HG03095 (cell line): ENCODE results near the gene PRDM11.

Experiments
- ATAC-seq: cut with Tn5 transposase; IDR thresholded peaks from one replicate; pipeline ENCODE4 v1.9.1; 2021; ENCODE audit warnings: moderate library complexity; ENCODE audit not compliant: unreplicated experiment

The PRDM11 gene

GRCh38 chr11:45157247-45158209 lies 11.1 kb downstream of the PRDM11 start:
- ATAC-seq: no peak

- ATAC-seq: no peak
These were observed 11.8 kb downstream of the PRDM11 start for GRCh38 chr11:45158210-45158731.

DNA sequence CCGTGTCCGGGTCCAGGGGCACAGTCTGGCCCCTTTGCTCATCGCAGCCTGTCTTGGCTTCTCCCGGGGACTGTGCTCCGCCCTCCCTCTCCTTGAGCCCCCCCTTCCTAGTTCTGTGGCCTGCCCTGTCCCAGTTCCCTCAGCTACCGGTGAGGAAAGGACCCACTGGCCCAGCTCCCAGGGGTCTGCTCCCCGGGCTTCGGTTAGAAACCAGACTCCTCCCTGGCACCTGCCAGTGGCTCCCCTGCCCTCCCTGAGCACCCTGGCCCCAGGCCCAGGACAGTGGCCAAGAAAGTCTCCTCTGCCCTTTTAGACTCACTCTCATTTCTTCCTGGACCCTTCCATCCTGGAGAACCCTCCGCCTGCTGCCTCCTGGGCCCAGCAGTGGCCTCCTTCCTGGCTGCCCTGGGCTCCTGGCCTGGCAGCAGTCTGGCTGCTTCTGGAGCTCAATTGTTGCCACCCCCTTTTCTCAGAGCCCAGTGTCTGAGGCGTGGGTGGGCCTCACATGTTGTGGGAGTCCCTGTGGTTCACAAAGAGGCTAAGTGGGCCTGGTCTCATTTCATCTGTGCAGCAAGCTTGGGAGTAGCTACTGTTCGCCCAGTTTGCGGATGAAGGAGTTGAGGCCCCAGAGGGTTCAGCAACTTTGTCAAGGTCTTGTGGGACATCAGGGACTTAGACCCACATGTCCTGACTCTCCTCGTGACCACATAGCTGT lies 12.6 kb downstream of the PRDM11 start:
- no peak for ATAC-seq

DNA sequence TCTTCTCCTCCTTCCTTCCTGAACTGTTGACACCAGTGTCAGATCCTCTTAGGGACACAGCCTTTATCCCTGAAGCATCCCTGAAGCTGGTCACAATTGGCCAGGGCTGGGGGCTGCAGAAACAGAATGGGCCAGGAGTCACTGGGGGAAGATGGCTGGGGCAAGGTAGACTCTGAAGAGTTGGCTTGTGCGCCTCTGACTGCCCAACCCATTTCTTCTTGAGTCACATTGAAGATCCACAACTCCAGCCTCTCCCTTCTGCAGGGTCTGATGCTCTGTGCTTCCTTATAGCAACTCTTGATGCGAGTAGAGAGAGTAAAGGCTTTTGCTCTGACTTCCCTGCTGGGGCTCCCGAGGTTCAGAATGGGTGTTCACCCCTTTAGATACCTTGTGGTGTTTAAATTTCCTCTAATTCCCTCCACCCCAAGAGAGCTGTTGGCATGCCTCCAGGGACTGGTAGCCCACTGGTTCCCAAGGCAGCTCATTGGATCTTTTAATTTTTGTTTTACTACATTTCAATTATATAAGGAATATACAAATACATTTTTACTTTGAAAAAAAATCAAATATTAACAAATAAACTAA lies 13.4 kb downstream of the PRDM11 start:
- no peak for ATAC-seq

- no peak for ATAC-seq
These were observed 15.0 kb downstream of the PRDM11 start for GRCh38 chr11:45161252-45162063.

GRCh38 chr11:45162064-45162375 lies 15.6 kb downstream of the PRDM11 start:
- no peak for ATAC-seq

DNA sequence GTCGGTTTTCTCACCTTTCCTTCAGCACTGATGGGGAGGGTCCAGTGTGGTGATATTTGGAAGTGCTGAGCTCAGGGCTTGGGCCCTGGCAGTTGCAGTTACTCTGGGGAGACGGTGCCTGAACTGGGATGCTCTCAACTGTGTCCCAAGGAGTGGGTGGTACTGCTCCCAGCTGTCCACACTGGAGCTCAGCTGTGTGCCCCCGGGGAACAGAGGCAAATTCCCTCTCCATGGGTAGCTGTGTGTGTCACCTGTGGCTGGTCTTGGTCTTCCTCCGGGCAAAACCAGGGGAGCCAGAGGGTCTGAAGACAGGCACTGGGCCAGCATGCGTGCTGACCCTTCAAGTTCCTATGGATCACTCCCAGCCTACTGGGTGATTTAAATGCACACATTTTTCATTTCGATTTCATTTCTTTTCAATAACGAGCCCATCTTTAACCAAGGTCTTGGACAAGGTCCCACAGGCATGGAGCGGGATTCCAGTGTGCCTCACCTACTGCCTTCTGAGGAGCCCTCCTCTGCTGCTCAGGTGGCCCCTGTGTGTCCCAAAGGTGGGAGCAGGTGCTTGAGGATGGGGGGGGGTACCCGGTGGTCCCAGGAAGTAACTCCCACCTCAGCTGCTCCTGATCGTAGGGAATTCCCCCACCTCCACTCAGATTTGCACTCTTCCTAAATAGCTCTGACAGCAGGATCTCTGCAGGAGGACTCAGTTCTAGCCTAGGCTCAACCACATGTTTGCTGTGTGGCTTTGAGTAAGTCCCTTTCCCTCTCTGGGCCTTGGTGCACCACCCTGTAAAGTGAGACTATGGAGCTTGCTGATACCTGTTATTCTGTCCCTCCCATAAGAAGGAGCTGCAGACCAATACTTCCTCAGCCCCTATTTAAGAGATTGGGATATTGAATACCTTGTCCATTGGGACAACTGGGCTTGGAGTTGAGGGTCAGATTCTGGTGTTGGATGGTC lies 16.8 kb downstream of the PRDM11 start:
- ATAC-seq: no peak

DNA sequence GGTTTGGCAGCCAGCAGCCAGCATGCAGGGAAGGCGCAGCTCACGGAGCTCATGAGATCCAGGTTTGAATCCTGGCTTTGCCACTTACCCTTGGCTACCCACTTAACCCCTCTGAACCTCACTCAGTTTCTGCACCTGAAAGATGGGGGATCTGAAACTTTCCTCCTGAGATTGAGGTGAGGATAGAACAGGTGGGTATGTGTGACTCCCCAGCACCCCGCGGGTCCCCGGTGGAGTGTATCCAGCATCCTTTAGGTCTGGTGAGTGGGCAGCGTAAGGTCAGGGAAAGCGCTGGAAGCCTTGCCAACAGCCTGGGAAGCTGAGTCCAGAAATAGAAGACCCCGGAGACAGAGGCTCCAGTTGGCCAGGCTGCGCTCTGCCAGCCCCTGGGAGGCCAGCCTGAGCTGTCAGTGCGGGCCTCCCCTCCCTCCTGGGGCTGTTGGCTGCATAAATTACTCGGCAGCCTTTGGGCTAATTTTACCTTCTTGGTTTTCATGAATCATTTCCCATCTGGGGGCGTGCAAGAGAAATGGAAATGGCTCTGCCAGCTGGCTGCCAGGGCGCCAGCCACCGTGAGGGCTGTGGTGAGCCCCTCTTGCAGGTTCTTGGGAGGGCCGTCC lies 17.6 kb downstream of the PRDM11 start:
- ATAC-seq: no peak

- ATAC-seq: no peak
These were observed 18.9 kb downstream of the PRDM11 start for GRCh38 chr11:45165386-45165785.

GRCh38 chr11:45165806-45166603 lies 19.6 kb downstream of the PRDM11 start:
- ATAC-seq: no peak

DNA sequence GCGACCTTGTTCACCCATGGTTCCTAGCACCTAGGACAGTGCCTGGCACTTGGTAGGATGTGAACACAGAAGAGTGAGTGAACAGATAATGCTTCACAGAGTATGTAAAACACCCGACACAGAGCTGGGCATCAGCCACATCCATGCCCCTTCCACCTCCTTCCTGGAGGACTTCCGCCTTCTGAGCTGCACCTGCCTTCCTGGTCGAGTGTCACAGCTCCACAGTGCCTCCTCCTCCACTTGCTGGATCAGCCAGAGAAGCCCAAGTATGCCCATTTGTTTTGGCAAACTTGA lies 20.1 kb downstream of the PRDM11 start:
- no peak for ATAC-seq

- no peak for ATAC-seq
These were observed 20.8 kb downstream of the PRDM11 start for GRCh38 chr11:45167283-45167682.

DNA sequence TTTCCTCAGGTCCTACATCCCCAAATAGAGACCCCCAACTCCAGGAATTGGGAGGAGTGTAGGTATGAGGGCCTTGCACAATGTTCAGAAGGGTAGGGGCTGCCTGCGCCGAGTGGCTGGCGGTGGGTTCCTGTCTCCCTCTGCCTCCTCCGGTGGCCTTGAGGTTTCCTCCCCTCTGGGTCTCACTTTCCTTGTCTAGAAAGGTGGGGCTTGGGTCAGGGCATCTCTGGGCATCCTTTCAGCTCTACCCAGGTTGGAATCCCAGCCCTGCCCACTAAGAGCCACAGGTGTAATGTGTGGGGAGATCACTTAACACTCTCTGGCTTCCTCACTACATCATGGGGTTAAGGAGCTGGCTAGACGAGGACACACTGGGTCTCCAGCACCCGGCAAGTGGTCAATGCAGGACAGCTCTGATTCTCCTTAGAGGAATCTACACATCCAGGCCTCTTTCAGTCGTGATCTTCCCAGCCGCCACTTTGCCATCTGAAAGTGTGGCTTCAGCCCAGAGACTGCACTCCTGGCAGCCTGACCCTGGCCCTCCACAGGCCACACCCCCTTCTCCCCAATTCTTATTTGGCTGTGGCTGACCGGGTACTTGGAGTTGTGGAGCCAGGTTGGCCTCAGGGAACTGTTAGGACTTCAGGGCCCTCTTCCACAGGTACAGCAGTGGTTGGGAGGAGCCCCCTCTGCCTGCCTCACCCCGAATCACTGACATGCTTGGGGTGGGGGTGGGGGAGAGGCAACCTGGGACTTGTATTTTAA lies 22.1 kb downstream of the PRDM11 start:
- ATAC-seq: no peak

- ATAC-seq: no peak
These were observed 23.1 kb downstream of the PRDM11 start for GRCh38 chr11:45169310-45170072.

DNA sequence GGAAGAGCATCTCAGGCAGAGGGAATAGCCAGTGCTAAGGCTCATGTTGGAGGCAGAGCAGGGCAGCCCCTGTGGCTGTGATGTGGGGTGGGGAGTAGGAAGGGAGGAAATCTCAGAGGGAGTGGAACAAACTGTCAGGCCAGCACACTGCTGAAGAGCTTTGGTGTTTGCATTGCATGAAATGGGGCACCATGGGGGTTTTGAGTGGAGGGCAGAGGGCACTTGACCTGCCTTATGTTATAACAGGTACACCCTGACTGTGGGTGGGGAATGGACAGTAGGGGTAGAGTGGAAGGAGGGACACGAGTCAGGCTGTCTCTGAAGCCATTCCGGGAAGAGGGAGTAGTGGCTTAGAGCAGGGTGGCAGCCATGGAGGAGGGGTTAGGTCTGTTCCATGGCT lies 24.0 kb downstream of the PRDM11 start:
- ATAC-seq: no peak

GRCh38 chr11:45171550-45171949 lies 25.1 kb downstream of the PRDM11 start:
- no peak for ATAC-seq

DNA sequence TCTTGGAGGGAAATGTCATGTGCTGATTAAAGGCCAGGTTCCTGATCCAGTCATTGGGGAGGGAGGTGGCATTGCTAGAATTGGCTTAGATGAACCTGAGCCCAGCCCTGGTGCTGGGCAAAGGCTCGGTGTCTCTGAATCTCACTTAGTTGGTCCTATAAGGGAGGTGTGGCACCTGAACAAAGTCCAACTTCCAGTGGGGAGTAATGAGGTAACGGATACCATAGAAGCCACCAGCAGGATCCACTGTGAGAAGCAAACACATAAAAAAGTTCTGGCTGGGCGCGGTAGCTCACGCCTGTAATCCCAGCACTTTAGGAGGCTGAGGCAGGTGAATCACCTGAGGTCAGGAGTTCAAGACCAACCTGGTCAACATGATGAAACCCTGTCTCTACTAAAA lies 26.6 kb downstream of the PRDM11 start:
- no peak for ATAC-seq
